Inflammatory macrophage treated with lipopolysaccharide for 4 hours (primary cell): ENCODE measurements around the gene NDUFAF3.

Experiments used
- DNase-seq: peaks from one replicate; pipeline ENCODE4 v3.0.0-alpha.2; 2020

The NDUFAF3 gene

DNA sequence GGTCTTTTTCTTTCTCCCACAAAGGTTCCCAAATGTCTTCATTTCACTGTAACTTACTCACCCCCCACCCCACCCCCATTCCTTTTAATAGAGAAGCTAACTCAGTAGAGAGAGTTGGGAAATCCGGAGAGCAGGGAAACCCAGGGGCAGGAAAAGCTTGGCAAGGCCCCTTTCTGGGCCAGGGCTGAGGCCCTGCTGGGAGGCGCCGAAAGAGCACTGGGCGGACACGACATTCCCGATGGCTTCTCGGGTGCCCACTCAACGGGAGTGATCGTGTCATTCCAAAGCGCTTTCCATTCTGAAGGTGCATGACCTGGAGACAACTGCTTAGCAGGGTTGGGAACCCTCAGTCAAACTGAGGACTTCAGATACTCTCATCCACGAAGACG is 2.0 kb upstream of the NDUFAF3 start:
- peak; percentile 71 for DNase-seq

DNA sequence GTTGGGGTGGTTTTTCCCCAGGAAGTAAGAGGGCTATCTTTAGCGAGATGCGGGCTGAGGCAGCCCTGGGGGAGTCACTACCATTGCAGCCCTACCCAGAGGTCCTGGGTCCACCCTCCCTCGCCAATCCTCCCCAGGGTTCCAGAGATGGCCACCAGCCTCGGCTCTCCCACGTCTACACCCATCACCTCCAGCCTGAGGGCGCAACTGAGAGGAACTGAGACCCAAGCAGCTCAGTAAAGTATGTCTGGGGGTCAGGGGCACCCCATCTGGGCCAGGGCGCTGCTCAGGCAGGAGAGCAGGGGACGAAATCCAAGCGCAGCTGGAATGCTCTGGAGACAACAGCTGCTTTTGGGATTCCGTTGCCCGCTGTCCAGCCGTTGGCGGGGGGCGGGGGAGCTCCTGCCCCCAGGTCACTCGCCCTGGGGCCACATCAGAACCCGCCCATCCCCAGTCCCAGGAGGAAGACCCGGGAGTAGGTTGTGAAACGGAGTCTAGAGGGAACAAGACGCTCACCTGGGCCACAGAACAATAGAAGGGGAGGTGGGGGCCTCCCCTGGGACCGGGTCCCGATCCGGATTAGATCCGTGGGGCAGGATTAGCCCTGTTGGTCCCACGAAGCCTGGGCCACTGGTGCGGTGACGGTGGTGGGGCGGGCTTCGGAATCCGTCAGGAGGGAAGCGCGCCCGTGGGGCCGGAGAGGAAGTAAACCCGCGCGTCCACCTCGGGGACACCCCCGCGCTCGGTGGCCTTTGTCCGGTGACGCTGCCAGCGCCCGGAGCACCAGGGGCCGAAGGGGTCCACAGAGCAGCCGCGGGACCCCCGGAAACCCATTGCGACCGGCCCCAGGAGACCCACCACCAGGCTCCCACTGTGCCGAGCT is 1.4 kb upstream of the NDUFAF3 start:
- peak; percentile 82 for DNase-seq

DNA sequence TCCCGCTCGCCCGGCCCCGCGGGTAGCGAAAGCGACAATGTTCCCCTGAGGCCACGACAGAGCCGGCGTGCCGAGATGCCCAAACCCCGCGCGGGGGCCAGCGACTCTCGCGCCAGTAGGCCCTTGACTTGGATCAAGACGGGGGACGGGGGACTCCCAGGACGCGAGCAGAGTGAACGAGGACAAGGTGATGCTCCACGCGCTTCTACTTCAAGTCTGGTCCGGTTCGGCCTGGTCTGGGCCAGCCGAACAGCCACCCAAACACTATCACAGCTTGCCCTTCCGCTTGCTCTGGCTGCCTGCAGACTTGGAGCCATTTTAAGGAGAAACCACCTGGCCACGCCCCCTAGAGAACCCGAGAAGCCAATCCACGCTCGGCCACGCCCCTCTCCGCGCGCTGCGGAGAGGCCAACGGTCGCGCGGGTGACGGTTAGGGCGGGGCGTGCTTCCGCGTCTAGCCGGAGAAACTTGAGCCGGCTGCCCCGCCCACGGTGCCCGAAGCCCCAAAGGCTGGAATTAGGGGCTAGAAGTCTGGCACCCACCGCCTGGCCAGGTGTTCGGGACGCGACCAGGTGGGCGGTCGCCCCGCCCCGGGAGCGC is 608 bp upstream of the NDUFAF3 start:
- peak; percentile 99 for DNase-seq

DNA sequence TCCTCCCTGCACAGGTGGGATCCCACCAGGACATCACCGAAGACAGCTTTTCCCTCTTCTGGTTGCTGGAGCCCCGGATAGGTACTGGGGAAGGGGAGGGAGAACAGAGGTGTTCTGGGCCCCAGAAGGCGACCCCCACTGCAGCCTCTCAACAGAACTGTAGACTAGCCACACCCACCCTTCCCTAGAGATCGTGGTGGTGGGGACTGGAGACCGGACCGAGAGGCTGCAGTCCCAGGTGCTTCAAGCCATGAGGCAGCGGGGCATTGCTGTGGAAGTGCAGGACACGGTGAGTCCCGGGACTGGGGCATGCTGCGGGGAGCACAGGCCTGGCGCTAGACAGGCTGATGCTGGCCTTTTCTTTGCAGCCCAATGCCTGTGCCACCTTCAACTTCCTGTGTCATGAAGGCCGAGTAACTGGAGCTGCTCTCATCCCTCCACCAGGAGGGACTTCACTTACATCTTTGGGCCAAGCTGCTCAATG is 809 bp downstream of the NDUFAF3 start:
- no peak for DNase-seq

GRCh38 chr3:49023775-49024174 is 1.9 kb downstream of the NDUFAF3 start:
- DNase-seq: no peak

DNA sequence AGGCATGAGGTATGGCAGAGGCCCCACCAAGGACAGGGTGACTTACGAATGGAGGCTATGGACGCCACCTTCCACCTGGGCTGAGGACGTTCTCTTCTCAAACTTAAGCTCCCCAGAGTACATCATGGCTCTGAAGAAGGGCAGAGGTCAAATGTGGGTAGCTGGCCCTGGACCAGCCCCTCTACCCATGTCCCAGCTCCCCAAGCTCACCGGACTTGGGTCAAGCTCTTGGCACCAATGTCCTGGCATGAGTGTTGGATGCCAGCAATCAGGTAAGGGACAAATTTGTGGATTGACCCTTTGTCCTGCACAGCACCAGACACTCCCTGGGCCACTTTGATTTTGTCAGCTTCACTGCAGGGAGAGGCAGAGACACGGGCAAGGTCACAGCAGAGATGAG is 2.5 kb downstream of the NDUFAF3 start:
- no peak for DNase-seq

DNA sequence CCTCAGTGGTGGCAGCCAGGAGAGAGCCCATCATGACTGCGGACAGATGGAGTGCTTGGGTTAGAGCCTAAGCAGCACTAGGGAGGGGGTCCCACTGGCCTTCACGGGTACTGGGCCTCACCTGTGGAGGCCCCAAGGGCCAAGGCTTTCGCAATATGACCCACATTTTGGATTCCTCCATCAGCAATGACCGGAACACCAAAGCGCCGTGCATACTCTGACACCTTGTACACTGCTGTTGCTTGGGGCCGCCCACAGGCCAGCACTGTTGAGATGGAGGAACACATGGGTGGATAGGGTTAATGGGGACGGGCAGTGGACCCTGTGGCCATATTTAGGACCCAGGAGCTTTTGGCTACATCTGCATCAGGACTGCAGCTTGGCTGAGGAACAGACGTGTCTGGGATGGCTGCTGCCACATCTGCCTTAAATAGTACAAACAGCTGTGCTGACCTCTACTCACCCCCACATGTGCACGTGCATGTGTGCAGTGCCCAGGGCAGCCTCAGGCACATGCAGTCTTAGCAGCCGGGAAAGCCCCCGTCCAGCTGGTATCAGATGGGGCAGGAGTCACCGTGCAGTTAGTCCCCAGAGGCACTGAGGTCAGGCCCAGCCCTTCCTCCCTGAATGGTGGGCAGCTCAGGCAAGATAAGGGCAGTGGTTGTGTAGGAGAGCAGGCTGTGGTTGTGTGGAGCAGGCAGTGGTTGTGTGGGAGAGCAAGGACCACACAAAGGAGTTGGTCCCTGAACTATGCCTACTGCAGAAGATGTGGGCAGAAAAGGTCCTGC is 3.3 kb downstream of the NDUFAF3 start:
- no peak for DNase-seq

GRCh38 chr3:49025793-49026520 is 4.0 kb downstream of the NDUFAF3 start:
- DNase-seq: no peak

DNA sequence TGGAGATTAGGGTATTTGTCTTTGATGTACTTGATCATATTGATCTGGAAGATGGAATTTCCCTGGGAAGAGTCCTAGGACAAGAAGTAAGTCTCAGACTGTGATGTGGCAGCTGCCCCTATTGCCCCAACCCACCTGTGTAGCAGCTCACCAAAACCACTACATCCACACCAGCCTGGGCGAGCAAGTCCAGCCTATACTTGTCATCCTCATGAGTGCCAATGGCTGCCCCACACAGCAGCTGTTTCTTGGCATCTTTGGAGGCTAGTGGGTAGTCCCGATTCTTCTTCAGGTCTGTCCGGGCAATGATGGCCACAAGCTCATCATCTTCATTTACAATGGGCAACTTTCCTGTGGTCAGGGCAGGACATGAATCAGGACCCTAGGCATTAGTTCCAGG is 4.6 kb downstream of the NDUFAF3 start:
- no peak for DNase-seq

DNA sequence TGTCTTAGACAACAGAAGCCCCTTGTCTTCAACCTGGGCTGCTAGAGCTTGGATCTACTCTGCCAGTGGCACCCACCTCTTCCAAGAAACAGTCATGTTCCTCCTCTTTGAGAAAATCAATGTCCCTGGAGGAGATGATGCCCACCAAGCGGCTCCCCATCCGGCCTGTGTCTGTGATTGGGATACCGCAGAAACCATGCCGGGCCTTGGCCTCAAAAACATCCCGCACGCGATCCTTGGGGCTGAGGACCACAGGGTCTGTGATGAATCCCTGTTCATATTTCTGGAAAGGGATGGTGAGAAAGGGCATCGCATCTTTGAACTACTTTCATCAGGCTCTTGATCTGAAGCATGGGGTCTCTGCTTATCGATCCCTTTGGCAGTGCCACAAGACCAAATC is 5.7 kb downstream of the NDUFAF3 start:
- no peak for DNase-seq

DNA sequence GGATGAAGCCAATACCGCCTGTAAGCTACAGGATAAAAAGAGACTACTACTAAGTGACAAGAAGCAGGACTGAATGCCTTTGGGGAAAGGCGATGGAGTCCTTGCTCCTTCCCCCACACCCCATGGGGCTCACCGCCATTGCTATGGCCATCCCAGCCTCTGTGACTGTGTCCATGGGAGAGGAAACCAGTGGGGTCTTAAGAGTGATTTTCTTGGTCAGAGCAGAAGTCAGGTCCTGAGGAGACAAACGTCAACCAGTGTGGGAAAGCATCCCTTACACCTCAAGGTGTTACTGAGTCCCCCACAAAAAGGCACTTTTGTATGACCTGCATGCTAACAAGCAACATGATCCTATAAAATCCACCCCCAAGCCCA is 6.4 kb downstream of the NDUFAF3 start:
- no peak for DNase-seq

- DNase-seq: peak; percentile 97
These were observed 7.0 kb downstream of the NDUFAF3 start, which contains the start of gene IMPDH2 for GRCh38 chr3:49028673-49029562. Gene IMPDH2 (minus strand): TSS chr3:49029398. CDS start chr3:49029350, 48 bp downstream.

GRCh38 chr3:49029563-49029884 is 7.6 kb downstream of the NDUFAF3 start:
- DNase-seq: no peak

- no peak for DNase-seq
These were observed 8.4 kb downstream of the NDUFAF3 start for GRCh38 chr3:49030321-49030720.

DNA sequence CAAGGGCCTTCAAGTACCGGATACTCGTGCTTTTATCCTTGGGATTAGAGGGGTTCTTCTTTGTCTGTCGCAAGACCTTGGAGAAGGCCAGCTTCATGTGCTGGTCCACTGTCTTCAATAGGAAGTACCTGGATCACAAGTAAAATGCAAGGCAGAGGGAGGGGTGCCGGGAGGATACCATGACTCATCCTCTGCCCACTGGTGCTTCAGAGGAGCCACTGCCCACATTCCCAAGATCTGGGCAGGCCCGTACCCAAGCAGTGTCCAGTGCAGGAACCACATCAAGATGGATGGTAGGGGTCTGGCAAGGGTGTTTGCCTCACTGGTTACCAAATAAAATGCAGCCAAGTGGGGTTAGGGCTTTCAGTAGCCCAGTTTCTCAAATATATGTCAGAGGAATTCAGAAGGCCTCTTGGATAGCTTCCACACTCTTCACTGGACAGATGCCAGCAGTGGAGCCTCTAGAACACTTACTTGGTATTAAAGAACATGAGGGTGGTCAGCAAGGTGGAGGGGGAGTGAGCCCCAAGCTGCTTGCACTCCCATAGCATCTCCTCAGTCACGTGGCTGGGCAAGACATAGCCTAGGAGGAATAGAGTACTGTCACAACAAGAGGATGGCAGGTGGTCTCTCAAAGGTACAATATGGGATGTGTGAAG is 10.9 kb downstream of the NDUFAF3 start:
- DNase-seq: no peak

DNA sequence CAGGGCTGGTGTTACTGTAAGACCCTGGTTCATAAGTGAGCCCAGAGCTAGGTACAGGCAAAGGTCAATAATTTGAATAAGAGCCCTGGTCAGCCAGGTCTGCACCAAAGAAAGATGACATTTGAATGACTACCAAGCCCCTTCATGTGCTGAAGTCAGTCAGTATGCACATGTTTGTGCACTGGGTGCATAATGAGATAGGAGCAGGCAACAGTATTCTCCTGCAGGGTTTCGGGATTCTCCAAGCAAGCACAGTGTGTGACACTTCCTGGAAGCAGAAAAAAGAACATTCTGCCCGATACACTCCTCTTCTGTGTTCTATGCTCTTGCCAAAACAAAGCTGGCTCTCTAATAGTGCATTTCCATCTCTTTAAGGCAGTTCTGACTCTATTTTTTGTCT is 12.7 kb downstream of the NDUFAF3 start:
- no peak for DNase-seq

DNA sequence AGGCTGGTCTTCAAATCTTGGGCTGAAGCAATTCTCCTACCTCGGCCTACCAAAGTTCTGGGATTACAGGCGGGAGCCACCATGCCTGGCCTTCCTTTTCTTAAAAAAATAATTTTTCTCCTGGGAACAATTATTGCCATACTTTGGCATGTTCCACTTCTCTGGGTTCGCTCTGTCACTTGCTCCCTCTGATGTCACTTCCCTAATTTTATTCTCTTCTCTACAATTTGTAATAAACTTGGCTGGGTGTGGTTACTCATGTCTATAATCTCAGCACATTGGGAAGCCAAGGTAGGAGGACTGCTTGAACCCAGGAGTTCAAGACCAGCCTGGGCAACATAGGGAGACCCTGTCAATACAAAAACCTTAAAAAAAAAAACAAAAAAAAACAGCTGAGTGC is 13.4 kb downstream of the NDUFAF3 start:
- peak; percentile 83 for DNase-seq

- no peak for DNase-seq
These were observed 31.6 kb downstream of the NDUFAF3 start for GRCh38 chr3:49053543-49053942.

DNA sequence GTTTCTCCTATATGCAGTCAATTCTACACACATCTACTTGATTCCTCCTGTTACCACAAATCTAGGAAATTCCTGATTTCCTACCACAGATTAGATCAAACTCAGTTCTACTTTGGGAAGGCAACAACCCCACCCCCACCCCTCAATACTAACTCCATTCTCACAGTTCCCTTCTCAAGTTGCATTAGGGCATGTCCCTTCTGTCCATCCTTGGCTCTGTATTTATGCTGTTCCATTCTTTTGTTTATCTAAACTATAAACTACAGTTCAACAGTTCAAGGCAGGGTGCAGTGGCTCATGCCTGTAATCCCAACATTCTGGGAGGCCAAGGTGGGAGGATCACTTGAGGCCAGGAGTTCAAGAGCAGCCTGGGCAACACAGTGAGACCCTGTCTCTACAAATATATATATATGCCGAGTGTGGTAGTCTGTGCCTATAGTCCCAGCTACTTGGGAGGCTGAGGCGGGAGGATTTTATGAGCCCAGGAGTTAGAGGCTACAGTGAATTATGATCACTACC is 32.5 kb downstream of the NDUFAF3 start:
- DNase-seq: no peak

DNA sequence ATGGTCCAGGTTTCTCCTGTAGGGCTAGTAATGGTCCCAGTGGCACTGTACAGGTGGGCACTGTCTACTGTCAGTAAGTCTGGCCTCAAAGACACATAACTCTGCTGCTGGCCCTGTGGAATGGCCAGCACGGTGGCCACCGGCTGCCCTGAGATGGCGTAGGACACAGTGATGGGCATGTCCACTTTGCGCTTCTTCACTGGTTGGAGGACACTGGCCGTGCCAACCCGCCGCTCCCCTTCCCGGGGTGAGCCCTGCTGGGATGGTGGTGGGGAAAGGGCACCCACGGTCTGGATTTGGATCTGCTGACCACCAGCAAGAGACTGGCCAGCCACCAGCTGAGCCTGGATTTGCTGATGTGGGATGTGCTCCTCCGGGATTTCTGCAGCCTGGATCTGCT is 35.3 kb downstream of the NDUFAF3 start:
- DNase-seq: no peak

DNA sequence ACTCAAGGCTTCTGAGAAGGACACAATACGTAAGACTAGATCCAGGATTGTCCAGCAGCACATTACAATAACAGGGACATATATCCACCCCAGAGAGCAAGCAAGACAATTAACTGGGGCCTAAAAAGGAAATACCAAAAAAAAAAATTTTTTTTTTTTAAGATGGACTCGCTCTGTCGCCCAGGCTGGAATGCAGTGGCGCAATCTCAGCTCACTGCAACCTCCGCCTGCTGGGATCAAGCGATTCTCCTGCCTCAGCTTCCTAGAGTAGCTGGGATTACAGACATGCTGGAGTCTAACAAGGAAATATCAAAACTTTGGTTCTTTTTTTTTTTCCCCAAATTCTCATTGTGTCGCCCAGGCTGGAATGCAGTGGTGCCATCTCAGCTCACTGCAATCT is 36.1 kb downstream of the NDUFAF3 start:
- DNase-seq: no peak
